Neural crest cell (in vitro differentiated cells): ENCODE data around the gene TMEM95. TPM values are rescaled to one million over a fixed set of nuclear protein-coding genes. Genes with fewer than 3 reads are reported as not detected.

Experiments
- DNase-seq: peaks from one replicate; pipeline ENCODE4 v3.0.0; 2021; ENCODE audit warnings: low read depth, mixed read lengths, low spot score
- H3K27ac Mint-ChIP-seq: one replicate; pipeline ENCODE4 v1.8.0; 2021; ENCODE audit warnings: mild to moderate bottlenecking, mixed read lengths; ENCODE audit not compliant: unreplicated experiment
- H3K27me3 Mint-ChIP-seq: 2 replicates; pipeline ENCODE4 v1.8.0; 2021; ENCODE audit warnings: low read depth, mild to moderate bottlenecking, mixed read lengths
- H3K36me3 Mint-ChIP-seq: 2 replicates; pipeline ENCODE4 v1.8.0; 2021; ENCODE audit warnings: low read depth, mild to moderate bottlenecking, mixed read lengths
- H3K4me1 Mint-ChIP-seq: 2 replicates; pipeline ENCODE4 v1.8.0; 2021; ENCODE audit warnings: mixed read lengths
- H3K4me3 Mint-ChIP-seq: one replicate; pipeline ENCODE4 v1.8.0; 2021; ENCODE audit warnings: mild to moderate bottlenecking, mixed read lengths
- H3K9me3 Mint-ChIP-seq: 2 replicates; pipeline ENCODE4 v1.8.0; 2021; ENCODE audit warnings: mixed read lengths
- total RNA-seq: library from RNA; stranded (reverse); gene quantifications from 2 replicates; pipeline ENCODE4 v1.2.1, GENCODE V29; 2021
- TF ChIP-seq, protein P1 (sequence below): fragments of 200-600 bp; sonication (generic); conservative IDR thresholded peaks from 2 replicates; pipeline ENCODE4 v1.5.0; 2021; ENCODE audit warnings: antibody characterized with exemption, mild to moderate bottlenecking

TMEM95 gene
- total RNA-seq, 1 donor from 2014 or later, result not detected

DNA sequence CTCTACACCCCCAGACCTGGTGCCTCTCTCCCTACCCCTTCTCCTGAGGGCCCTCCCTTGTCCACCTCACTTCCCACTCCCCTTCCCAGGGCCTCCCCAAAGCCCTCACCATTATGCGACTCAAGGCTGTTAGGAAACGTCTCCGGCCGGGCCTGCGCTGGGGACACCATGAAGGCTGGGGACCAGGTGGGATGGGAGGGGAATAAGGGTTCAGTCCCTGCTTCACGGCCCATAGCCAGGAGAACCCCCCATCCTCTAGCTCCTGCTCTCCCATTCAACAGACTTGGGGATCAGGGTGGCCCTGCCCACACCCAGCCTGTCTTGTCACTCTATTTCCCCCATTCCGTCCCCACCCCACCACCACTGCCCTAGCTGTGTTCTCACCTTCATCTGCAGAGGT, 27.9 kb upstream of the TMEM95 start:
- H3K4me1 Mint-ChIP-seq, result peaks cover 22% of the 10 kb centered on the region
- DNase-seq, result no peak
- no peaks in the 10 kb centered on the region for H3K27me3 Mint-ChIP-seq
- H3K27ac Mint-ChIP-seq, result no peak overlapping the region
- peak overlapping the region; percentile 72 for H3K4me3 Mint-ChIP-seq
- H3K9me3 Mint-ChIP-seq, result no peaks in the 10 kb centered on the region
- TF ChIP-seq, protein P1, sequence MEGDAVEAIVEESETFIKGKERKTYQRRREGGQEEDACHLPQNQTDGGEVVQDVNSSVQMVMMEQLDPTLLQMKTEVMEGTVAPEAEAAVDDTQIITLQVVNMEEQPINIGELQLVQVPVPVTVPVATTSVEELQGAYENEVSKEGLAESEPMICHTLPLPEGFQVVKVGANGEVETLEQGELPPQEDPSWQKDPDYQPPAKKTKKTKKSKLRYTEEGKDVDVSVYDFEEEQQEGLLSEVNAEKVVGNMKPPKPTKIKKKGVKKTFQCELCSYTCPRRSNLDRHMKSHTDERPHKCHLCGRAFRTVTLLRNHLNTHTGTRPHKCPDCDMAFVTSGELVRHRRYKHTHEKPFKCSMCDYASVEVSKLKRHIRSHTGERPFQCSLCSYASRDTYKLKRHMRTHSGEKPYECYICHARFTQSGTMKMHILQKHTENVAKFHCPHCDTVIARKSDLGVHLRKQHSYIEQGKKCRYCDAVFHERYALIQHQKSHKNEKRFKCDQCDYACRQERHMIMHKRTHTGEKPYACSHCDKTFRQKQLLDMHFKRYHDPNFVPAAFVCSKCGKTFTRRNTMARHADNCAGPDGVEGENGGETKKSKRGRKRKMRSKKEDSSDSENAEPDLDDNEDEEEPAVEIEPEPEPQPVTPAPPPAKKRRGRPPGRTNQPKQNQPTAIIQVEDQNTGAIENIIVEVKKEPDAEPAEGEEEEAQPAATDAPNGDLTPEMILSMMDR, result no peak
- H3K36me3 Mint-ChIP-seq, result no peaks in the 10 kb centered on the region

DNA sequence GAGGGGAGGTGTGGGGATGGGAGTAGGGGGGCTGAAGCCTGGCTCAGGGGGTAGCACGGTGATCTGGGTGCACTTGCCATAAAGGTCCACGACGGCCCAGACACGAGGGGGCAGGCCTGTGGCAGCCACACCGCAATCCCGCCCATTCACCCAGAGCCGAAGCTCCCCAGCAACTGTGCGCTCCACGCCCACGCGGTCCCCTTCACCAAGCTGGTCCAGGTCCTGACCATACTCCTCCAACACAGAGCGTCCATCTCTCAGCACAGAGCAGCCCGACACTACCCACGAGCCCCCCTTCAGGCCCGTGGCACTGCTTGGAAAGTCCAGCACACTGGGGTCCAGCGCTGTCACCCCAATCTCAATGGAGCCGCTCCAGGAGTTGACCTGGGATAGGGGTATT, 27.5 kb upstream of the TMEM95 start:
- peaks cover 22% of the 10 kb centered on the region for H3K4me1 Mint-ChIP-seq
- H3K9me3 Mint-ChIP-seq, result no peaks in the 10 kb centered on the region
- TF ChIP-seq, protein P1, result no peak
- no peaks in the 10 kb centered on the region for H3K27me3 Mint-ChIP-seq
- H3K36me3 Mint-ChIP-seq, result no peaks in the 10 kb centered on the region
- DNase-seq, result no peak
- H3K4me3 Mint-ChIP-seq, result peak overlapping the region; percentile 31
- no peak overlapping the region for H3K27ac Mint-ChIP-seq

DNA sequence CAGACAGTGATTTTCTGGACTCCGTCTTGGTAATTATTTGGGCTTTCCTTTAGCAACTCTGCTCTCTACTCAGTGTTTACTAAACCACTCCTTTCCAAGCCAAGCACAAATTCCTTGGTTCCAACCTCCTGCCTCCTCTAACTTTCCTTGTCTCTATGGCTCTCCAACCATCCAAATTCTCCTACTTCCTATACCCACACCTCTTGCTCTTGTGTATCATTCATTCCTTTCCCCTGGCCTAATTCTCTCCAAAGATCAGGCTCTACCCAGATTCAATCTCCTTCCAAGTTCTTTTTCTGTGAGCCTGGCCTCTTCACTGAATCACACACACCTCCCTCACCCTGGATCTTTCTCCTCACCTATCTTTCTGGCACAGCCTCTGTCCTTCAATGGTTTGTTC, 26.9 kb upstream of the TMEM95 start:
- H3K4me3 Mint-ChIP-seq, result peak overlapping the region; percentile 93
- no peak for DNase-seq
- no peaks in the 10 kb centered on the region for H3K27me3 Mint-ChIP-seq
- no peaks in the 10 kb centered on the region for H3K36me3 Mint-ChIP-seq
- TF ChIP-seq, protein P1, result no peak
- H3K4me1 Mint-ChIP-seq, result peaks cover 22% of the 10 kb centered on the region
- H3K9me3 Mint-ChIP-seq, result no peaks in the 10 kb centered on the region
- peak overlapping the region; percentile 58 for H3K27ac Mint-ChIP-seq

DNA sequence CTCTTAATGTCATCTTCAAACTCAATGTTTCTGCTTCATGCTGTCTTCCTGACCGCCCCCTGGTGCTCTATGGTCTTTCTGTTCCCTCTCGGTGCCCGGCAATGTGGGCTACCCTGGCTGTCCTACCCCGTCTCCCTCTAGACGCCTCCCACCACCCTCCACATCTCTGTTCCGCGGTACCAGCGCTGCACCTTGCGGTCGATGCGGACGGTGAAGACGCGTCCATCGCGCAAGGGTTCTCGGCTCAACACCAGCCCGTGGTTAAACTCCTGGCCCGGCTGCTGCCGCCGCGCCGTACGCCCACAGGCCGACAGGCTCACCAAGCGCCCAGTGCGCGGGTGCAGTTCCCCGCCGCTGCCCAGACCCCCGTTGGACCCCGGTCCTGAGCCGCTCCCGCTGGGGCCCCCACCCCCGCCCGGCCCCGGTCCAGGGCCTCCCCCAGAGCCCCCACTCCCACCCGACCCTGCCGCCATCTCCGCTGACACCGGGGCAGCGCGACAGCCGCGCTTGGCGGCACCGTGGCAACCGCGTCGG, 26.0 kb upstream of the TMEM95 start, which contains the start of gene NEURL4:
Gene NEURL4, minus strand, starts transcription at position 496 of the 534 bp plus-strand sequence. Its CDS starts 23 bp downstream, at position 473.
- Mint-ChIP-seq H3K36me3 (no peaks in the 10 kb centered on the region), H3K9me3 (no peaks in the 10 kb centered on the region), H3K27me3 (no peaks in the 10 kb centered on the region), H3K4me3 (peak within 1 kb of the TSS; percentile 93), H3K27ac (peak within 1 kb of the TSS; percentile 99), H3K4me1 (peaks cover 22% of the 10 kb centered on the region)
- TF ChIP-seq, protein P1, result no peak
- DNase-seq, result peak; percentile 37

DNA sequence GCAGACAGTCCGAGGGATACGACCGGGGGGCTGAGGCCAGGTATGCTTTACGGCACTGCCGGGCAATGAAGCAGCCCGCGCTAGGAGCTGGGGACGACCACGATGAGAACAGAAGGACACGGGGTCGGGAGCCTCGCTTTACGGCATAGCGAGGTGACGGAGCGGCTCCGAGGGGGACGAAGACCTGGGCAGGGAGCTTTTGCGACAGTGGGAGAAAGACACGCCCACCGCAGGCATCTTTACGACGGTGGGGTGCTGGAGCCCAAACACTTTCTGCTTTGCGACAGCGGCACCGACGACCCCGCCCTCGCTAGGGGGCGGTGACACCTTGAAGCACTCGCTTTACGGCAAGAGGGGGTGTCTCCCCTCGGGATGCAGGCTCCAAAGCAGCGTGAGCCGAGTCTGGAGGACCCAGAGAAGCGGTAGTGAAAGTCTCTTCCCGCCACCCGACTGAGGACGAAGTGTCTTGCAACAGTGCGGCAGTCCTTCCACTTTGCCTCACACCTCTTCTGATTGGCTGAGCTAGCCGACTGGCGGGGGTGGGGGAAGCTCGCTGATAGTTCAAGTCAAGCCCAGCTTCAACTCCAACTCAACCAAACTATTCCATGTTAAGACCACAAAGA, 25.5 kb upstream of the TMEM95 start:
- Mint-ChIP-seq H3K9me3 (no peaks in the 10 kb centered on the region), H3K27ac (peak overlapping the region; percentile 99), H3K27me3 (no peaks in the 10 kb centered on the region), H3K36me3 (no peaks in the 10 kb centered on the region), H3K4me1 (peaks cover 22% of the 10 kb centered on the region), H3K4me3 (peak overlapping the region; percentile 91)
- peak; percentile 95 for DNase-seq
- TF ChIP-seq, protein P1, result peak; percentile 15
